LHCN-M2 (cell line): ENCODE results near the gene SREBF2. TPM values are rescaled to one million over a fixed set of nuclear protein-coding genes. Genes with fewer than 3 reads are reported as not detected.
A peak's percentile ranks its signal among the peaks of the same experiment; 100 is the strongest.
"Not testable (repeated sequence)": the region's sequence is repeated elsewhere in the genome, so short reads cannot be mapped to it uniquely, and the experiment has no call there.

ENCODE experiments used
- DNase-seq: peaks from one replicate; pipeline ENCODE4 v3.0.0-alpha.2; 2012; ENCODE audit warnings: low read depth
- total RNA-seq: library from RNA; depleted of rRNA; stranded (reverse); fragments of >200 nt; gene quantifications from 2 replicates; pipeline ENCODE4 v1.2.3, GENCODE V29; 2014; rRNA removed

Gene SREBF2
- total RNA-seq, 1 experiment from 2014 or later: 42.1 TPM

DNA sequence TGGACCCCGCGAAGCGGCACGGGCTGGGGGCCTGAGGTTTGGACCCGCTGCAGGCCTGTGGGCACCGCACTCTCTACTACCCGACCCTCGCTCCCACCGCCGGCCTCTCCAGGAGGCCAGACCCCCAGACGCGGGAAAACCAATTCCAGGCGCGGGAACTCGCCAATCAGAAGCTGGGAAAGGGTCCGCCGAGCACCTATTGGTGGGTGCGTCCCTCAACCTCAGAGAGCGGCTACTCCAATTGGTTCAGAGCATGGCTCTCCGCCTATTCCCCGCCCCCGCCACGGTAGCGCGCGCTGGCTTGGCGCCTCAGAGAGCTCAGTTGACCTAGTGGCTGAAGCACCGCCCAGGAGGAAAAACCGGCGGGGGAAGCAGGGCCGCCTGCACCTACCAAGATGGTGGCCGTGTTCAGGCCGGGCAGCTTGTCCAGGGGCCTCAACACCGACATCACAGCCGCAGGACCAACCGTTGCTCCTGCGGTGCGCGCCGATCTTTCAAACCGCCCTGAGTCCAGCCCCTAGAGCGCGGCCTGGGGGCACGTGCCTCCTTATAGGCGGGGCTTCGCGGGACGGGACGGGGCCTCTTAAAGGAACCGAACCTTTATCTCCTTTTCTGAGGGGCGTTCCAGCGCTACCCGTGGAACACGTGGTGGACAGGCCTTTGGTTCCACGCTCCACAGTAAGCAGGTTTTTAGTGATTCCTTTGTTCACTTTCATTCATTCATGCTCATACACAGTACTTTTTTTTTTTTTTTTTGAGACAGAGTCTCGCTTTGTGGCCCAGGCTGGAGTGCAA lies 113.9 kb downstream of the SREBF2 start, which contains the start of gene CENPM:
CENPM (minus strand) TSS at position 524 of the 795 bp plus-strand sequence; CDS start at position 448, 76 bp downstream.
- DNase-seq: peak; percentile 94

DNA sequence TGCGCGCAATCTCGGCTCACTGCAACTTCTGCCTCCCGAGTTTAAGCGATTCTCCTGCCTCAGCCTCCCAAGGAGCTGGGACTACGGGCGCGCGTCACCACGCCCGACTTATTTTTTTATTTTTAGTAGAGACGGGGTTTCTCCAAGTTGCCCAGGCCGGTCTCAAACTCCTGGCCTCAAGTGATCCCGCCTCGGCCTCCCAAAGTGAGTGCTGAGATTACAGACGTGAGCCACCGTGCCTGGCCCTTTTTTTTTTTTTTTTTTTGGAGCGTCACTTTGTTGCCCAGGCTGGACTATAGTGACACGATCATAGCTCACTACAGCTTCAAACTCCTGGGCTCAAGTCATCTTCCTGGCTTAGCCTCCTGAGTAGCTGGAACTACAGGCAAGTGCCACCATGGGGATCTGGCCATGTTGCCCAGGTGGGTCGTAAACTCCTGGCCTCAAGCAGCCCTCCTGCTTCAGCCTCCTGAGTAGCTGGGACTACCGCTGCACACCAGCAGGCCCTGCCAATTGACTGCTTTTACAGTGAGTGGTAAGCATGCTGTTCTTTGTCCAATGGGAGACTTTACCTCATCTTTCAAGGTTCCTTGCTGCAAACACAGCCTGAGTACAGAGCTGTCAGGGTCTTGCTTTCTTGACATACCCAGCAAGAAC lies 114.6 kb downstream of the SREBF2 start:
- no peak for DNase-seq

DNA sequence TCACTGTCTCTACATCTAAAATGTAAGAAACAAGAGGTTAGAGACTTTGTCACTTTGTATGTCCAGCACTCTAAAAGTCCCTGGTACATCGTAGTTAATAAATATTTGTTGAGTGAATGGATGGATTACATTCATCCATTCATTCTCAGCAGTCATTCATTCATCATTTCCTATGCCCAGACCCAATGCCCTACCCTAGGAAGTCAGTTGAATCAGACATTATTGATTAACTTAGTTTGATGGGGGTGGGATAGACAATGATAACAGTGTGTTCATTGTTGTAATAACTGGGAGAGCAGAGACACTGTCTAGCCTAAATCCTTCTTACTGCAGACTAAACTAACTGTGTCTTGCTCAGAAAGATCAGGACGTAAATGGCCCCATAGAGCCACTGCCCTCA lies 115.2 kb downstream of the SREBF2 start:
- no peak for DNase-seq

DNA sequence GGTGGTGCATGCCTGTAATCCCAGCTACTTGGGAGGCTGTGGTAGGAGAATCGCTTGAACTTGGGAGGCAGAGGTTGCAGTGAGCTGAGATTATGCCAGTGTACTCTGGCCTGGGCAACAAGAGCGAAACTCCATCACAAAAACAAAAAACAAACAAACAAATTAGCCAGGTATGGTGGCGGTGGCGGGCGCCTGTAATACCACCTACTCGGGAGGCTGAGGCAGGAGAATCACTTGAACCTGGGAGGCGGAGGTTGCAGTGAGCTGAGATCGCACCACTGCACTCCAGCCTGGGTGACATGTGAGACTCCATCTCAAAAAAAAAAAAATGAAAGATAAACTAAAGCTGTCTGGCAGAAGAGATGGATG lies 116.0 kb downstream of the SREBF2 start:
- not testable (repeated sequence) for DNase-seq

DNA sequence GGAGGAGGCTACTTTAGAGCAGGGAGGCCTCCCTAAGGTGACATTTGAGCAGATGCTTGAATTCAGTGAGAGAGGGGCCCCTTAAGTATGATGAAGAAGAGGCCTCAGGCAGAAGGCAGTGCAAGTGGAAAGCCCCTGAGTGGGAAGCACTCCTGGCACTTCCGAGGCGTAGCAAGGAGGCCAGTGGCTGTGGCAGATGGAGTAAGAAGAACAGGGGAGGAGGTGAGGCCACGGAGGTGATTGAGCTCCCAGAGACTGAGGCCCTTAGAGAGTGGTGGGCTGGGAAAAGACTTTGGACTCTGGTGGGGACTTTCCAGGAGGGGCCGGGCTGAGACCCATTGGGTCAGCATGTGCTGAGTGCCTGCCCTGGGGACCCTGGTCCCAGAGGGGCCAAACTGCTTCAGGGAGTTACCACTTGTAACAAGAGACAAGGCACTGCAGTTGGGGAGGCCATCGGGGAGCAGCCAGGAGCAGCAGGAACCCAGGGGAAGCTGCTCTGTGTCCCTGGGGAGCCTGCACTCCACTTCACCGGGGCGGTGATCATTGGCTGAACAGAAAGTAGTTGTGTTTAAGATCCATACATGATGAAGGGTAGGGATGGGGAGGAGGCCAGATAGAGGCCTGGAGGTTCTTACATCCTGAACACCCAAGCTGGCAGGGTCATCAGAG lies 116.5 kb downstream of the SREBF2 start:
- DNase-seq: no peak

DNA sequence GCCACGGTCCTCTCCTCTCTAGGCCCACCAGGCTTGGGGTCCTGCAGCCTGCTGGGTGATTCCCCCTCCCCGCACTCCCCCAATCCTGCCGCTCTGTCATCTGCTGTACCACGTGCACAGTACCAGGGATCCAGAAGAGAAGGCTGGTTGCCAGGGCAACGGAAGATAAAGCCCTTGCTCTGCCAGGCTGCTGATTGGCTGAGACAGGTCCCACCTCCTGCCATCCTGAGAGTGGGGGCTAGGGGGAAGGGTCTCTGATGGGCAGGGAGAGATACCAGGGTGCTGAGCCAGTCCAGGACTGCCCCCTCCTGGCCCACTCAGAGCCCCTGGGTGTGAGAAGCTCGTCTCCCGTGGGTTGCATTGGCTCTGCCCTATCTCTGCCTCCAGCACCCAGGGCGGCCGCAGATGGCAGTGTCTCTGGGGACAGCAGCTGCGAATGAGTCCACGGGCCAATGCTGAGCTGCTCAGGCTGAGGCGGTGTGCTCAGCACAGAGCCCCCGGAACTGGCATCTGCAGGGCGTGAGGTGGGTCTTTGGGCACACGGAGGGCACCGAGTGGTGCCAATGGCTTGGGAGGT lies 119.1 kb downstream of the SREBF2 start, which contains the start of gene SMIM45:
SMIM45 (plus strand) TSS at position 253 of the 577 bp plus-strand sequence.
- DNase-seq: no peak

DNA sequence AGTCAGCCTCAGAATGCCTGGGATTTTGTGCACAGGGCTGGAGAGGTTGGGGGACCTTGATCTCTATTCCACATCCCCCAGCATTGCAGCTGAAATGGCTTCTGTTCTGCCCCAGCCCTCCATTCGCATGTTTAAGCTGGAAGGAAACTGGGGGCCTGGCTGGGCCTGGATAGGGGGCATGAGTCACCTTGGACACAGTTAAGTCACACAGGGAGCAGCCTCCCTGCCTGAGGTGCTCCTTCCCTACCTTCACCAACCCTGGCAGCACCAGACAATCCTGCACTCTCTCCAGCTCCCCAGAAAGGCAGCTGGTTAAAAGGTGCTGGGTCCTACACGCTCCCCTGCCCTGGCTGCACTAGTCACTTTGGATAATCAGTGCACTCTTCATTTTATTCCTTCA lies 119.8 kb downstream of the SREBF2 start:
- no peak for DNase-seq

Other genes with a start within 250 kb of the SREBF2 start
- 29.9 and 34.4 TPM in 2 replicates for gene PMM1, start 243.3 kb upstream of the SREBF2 start, total RNA-seq
- 26.2 and 26.6 TPM in 2 replicates for gene DESI1, start 212.1 kb upstream of the SREBF2 start, total RNA-seq
- gene XRCC6, start 211.8 kb upstream of the SREBF2 start, total RNA-seq: 475 and 477 TPM in 2 replicates
- 135 and 141 TPM in 2 replicates for gene SNU13, start 144.2 kb upstream of the SREBF2 start, total RNA-seq
- gene MEI1, start 133.6 kb upstream of the SREBF2 start, total RNA-seq: not detected in 2 replicates
- 11.0 and 14.6 TPM in 2 replicates for gene CCDC134, start 32.4 kb upstream of the SREBF2 start, total RNA-seq
- not detected in 2 replicates for gene SHISA8, start 82.0 kb downstream of the SREBF2 start, total RNA-seq
- 0.17 TPM in 1 of 2 replicates, not detected in the other for gene TNFRSF13C, start 93.7 kb downstream of the SREBF2 start, total RNA-seq
- 47.1 and 56.0 TPM in 2 replicates for gene CENPM, start 114.0 kb downstream of the SREBF2 start, total RNA-seq
- gene SEPTIN3, start 136.3 kb downstream of the SREBF2 start, total RNA-seq: not detected in 2 replicates
- gene WBP2NL, start 165.7 kb downstream of the SREBF2 start, total RNA-seq: not detected in 2 replicates
- 34.5 and 36.2 TPM in 2 replicates for gene NAGA, start 237.7 kb downstream of the SREBF2 start, total RNA-seq
- gene PHETA2, start 241.1 kb downstream of the SREBF2 start, total RNA-seq: 15.7 and 17.6 TPM in 2 replicates
- 2.6 and 6.6 TPM in 2 replicates for gene SMDT1, start 246.6 kb downstream of the SREBF2 start, total RNA-seq